ENCODE results near the gene TBC1D24.
"Not testable (repeated sequence)": the region's sequence is repeated elsewhere in the genome, so short reads cannot be mapped to it uniquely, and the experiment has no call there.

The TBC1D24 gene

DNA sequence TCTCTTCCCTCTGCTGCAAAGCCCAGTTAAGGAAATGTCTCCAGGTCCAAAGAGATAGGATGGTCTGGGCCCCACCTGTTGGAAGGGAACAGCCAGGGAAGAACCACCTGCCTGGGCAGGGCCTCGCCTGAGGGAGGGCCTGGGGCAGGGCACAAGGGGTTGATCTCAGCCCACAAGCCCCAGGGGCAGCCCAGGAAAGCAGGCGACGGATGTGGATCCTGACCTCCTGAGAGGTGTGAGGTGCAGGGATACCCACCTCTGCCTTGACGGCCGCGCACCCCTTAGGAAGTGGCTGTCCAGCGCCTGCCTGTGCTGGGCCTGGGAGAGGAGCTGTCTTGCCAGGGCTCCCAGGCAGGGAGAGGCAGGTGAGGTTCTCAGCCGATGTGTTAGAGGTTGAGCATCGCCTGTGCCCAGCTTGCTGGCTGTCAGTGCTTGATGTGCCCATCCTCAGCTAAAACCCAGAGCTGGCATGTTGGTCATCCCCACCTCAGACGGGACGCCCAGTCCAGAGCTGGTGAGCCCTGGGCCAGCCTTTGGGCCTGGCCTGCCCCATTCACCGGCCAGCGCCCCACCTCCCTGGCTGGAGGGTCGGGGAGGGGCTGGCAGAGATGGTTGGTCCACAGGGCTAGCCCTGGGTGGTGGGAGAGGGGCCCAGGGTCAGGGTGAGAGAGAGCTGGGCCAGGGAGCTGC lies 55.8 kb downstream of the TBC1D24 start:
- peaks cover 29% of the 10 kb centered on the region for H3K36me3 ChIP-seq
- no peak overlapping the region for H3K4me3 ChIP-seq (ENCODE audit: low read depth, low read length)
- no peaks in the 10 kb centered on the region for H3K27me3 ChIP-seq (ENCODE audit: insufficient read depth, low read depth, severe bottlenecking)
- TF ChIP-seq, protein P1, sequence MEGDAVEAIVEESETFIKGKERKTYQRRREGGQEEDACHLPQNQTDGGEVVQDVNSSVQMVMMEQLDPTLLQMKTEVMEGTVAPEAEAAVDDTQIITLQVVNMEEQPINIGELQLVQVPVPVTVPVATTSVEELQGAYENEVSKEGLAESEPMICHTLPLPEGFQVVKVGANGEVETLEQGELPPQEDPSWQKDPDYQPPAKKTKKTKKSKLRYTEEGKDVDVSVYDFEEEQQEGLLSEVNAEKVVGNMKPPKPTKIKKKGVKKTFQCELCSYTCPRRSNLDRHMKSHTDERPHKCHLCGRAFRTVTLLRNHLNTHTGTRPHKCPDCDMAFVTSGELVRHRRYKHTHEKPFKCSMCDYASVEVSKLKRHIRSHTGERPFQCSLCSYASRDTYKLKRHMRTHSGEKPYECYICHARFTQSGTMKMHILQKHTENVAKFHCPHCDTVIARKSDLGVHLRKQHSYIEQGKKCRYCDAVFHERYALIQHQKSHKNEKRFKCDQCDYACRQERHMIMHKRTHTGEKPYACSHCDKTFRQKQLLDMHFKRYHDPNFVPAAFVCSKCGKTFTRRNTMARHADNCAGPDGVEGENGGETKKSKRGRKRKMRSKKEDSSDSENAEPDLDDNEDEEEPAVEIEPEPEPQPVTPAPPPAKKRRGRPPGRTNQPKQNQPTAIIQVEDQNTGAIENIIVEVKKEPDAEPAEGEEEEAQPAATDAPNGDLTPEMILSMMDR (IDR thresholded peaks at IDR 0.05; ENCODE audit: low read depth, low read length) = no peak
- DNase-seq = no peak
- H3K9me3 ChIP-seq (ENCODE audit: severe bottlenecking) = no peaks in the 10 kb centered on the region
- no peak overlapping the region for H3K27ac ChIP-seq

DNA sequence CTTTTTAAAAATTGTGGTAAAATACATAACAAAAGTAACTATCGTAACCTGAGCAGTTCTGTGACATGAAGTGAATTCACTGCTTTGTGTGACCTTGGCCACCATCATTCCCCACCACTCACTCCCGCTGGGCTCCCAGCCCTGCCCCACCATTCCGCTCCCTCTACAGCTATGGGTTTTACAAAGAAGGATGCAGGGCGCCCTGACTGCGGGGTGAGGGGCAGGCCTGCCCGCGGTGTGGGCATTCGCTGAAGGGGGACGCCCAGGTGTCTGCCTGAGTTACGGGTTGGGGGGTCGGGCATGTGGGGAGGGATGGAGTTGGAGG lies 56.4 kb downstream of the TBC1D24 start, which contains the start of gene CEMP1:
Gene CEMP1 (minus strand): TSS at position 38 of the 325 bp plus-strand sequence. CDS start 335 bp downstream, outside the sequence.
- Histone ChIP-seq H3K27me3 (ENCODE audit: insufficient read depth, low read depth, severe bottlenecking) (no peaks in the 10 kb centered on the region), H3K27ac (peak within 1 kb of the TSS; percentile 73), H3K4me3 (ENCODE audit: low read depth, low read length) (peak within 1 kb of the TSS; percentile 60), H3K9me3 (ENCODE audit: severe bottlenecking) (no peaks in the 10 kb centered on the region), H3K36me3 (peaks cover 23% of the 10 kb centered on the region)
- DNase-seq = no peak
- TF ChIP-seq, protein P1 (IDR thresholded peaks at IDR 0.05; ENCODE audit: low read depth, low read length) = no peak

DNA sequence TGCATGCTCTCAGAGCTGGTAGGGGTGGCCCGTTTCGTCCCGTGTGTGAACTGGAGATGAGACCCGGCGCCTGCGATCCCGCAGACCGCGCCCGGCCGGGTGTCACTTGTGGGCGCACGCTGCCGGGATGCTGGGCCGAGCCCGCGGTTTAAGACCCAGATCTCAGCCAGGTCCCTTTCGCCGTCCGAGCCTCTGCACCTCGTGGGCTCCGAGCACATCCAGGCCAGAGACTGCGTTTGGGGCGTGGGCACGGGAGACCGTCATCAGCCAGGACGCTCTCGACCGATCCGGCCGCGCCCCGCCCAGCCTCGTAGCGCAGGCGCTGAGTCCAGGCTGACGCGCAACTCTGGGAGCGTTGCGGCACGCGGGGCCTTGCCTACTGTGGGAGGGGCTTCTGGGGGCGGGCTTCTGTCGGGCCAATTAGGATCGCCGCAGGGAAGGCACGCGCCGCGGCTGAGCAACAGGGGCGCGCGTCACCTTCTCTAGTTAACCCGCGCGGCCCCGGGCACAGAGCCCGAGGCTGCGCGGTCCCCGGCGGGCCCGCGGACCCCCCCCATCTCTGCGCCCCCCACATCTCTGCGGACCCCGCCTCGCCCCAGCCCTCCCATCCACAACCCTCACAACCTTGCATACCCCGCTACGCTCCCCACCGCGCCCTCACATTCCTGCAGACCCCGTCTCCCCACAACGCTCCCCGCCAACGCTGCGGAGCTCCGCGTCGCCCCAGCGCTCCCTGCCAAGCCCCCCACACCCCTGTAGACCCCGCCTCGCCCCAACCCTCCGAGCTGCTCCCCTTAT lies 57.0 kb downstream of the TBC1D24 start:
- peak overlapping the region; percentile 73 for H3K27ac ChIP-seq
- peak overlapping the region; percentile 60 for H3K4me3 ChIP-seq (ENCODE audit: low read depth, low read length)
- no peaks in the 10 kb centered on the region for H3K27me3 ChIP-seq (ENCODE audit: insufficient read depth, low read depth, severe bottlenecking)
- DNase-seq = peak; percentile 97
- peaks cover 20% of the 10 kb centered on the region for H3K36me3 ChIP-seq
- TF ChIP-seq, protein P1 (IDR thresholded peaks at IDR 0.05; ENCODE audit: low read depth, low read length) = no peak
- H3K9me3 ChIP-seq (ENCODE audit: severe bottlenecking) = no peaks in the 10 kb centered on the region

DNA sequence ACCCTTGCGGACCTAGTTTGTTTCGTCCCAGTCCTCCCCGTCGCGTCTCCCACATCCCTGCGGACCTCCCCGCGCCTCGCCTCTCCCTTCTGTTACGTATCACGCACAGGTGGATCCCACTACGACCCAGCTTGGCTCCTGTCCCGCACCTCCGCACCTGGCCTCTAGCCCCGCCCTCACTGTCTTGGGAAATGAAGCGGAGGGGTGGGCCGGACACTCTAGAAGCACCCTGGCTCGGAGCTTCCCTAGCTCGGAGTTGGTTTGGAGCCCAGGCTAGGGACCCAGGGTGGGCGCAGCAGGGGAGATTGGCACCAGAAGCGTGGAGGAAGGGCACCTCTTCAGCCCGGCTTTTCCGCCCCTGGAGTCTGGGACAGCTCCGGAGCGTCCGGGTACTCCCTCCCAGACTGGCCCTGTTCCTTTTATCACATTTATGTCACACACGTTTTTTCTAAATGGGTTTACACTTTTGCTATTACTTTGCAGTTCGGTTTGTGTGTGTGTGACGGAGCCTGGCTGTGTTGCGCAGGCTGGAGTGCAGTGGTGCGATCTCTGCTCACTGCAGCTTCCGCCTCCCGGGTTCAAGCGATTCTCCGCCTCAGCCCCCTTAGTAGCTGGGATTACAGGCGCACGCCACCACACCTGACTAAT lies 57.7 kb downstream of the TBC1D24 start:
- Histone ChIP-seq H3K27me3 (ENCODE audit: insufficient read depth, low read depth, severe bottlenecking) (no peaks in the 10 kb centered on the region), H3K36me3 (peaks cover 20% of the 10 kb centered on the region), H3K4me3 (ENCODE audit: low read depth, low read length) (peak overlapping the region; percentile 60), H3K9me3 (ENCODE audit: severe bottlenecking) (no peaks in the 10 kb centered on the region), H3K27ac (peak overlapping the region; percentile 73)
- peak; percentile 76 for DNase-seq
- TF ChIP-seq, protein P1 (IDR thresholded peaks at IDR 0.05; ENCODE audit: low read depth, low read length) = no peak

DNA sequence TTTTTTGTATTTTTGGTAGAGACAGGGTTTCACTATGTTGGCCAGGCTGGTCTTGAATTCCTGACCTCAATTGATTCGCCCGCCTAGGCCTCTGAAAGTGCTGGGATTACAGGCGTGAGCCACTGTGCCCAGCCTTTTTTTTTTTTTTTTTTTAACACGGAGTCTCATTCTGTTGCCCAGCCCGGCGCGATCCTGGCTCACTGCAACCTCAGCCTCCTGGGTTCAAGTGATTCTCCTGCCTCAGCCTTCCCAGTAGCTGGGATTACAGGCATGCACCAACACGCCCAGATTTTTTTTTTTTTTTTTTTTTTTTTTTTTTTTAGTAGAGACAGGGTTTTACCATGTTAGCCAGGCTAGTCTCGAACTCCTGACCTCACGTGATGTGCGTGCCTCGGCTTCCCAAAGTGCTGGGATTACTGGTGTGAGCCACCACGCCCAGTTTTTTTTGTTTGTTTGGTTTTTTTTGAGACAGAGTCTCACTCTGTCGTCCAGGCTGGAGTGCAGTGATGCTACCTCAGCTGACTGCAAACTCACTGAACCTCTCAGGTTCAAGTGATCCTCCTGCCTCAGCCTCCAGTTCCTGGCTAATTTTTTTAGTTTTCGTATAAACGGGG lies 58.3 kb downstream of the TBC1D24 start:
- peak overlapping the region; percentile 73 for H3K27ac ChIP-seq
- H3K27me3 ChIP-seq (ENCODE audit: insufficient read depth, low read depth, severe bottlenecking); H3K9me3 ChIP-seq (ENCODE audit: severe bottlenecking): not testable (repeated sequence)
- DNase-seq = peak; percentile 57
- peak overlapping the region; percentile 60 for H3K4me3 ChIP-seq (ENCODE audit: low read depth, low read length)
- H3K36me3 ChIP-seq = peaks cover 14% of the 10 kb centered on the region

DNA sequence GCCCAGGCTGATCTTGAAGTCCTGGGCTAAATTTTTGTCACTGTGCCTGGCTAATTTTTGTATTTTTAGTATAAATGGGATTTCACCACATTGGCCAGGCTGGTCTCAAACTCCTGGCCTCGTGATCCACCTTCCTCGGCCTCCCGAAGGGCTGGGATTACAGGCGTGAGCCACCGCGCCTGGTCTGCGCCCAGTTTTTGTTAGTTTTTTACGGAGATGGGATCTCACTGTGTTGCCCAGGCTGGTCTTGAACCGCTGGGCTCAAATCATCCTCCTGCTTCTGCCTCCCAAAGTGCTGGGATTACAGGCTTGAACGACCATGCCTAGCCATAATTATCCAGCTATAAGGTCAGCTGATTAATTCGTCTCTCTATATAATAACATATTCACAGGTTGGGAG lies 59.0 kb downstream of the TBC1D24 start:
- TF ChIP-seq, protein P1 (IDR thresholded peaks at IDR 0.05; ENCODE audit: low read depth, low read length) = no peak
- peaks cover 8% of the 10 kb centered on the region for H3K36me3 ChIP-seq
- H3K4me3 ChIP-seq (ENCODE audit: low read depth, low read length) = no peak overlapping the region
- no peak for DNase-seq
- H3K27ac ChIP-seq = no peak overlapping the region
- H3K9me3 ChIP-seq (ENCODE audit: severe bottlenecking) = no peaks in the 10 kb centered on the region
- H3K27me3 ChIP-seq (ENCODE audit: insufficient read depth, low read depth, severe bottlenecking) = no peaks in the 10 kb centered on the region

DNA sequence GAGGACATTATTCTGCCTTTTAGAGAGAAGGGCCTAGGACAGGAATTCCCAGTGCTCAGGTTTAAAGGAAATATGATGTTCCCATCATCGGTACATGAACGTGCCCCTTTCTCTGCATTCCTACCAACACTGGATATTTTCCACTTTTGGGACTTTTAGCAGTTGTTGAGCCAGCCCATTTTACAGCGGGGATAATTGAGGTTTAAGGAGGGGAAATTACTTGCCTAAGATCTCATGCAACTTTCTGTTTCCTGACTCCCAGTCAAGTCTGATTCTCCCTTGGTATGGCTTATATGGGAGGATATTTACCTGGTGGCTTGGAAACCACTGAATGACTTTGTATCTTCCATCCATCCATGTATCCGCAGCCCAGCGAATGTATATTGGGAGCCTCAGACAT lies 59.4 kb downstream of the TBC1D24 start:
- DNase-seq; H3K27ac ChIP-seq; H3K27me3 ChIP-seq (ENCODE audit: insufficient read depth, low read depth, severe bottlenecking); H3K9me3 ChIP-seq (ENCODE audit: severe bottlenecking); H3K36me3 ChIP-seq; H3K4me3 ChIP-seq (ENCODE audit: low read depth, low read length): not testable (repeated sequence)
